Right lung (tissue), 5 donors: ENCODE data around the gene CALML5. TPM values are rescaled to one million over a fixed set of nuclear protein-coding genes. Genes with fewer than 3 reads are reported as not detected.

Source experiments
- DNase-seq, 2 donors: peaks; one replicate each; pipeline ENCODE4 v3.0.0-alpha.2; 2013
- polyA plus RNA-seq, 5 donors: library from polyadenylated mRNA; unstranded; fragments of 120-200 nt; gene quantifications; one replicate each; pipeline versions ENCODE4 v1.2.1 to v1.2.3, GENCODE V29; 2013; ENCODE audit warnings: inconsistent platforms in 1 of 5, low replicate concordance in 1 of 5; ENCODE audit not compliant: insufficient read length in 5 of 5, insufficient read depth in 1 of 5

Gene CALML5
- polyA plus RNA-seq, 5 donors: not detected

DNA sequence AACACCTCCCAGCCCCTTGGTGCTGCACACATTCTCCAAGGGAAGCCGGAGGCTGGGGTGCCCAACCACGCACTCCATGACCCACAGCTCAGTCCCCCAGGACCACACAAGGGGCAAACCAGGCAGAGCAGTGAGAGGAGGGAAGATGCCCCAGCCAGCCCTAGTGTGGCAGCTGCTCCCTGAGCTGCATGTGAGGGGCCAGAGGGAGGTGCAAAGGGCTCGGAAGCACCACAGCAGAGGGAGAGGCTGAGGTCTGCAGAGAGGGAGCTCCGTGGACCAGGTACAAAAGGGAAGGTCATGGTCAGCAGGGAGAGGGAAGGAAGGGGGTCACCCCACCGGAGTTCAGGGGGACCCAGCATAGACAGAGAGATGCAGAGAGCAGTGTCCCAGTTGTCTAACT is 1.5 kb upstream of the CALML5 start:
- DNase-seq: no peak

DNA sequence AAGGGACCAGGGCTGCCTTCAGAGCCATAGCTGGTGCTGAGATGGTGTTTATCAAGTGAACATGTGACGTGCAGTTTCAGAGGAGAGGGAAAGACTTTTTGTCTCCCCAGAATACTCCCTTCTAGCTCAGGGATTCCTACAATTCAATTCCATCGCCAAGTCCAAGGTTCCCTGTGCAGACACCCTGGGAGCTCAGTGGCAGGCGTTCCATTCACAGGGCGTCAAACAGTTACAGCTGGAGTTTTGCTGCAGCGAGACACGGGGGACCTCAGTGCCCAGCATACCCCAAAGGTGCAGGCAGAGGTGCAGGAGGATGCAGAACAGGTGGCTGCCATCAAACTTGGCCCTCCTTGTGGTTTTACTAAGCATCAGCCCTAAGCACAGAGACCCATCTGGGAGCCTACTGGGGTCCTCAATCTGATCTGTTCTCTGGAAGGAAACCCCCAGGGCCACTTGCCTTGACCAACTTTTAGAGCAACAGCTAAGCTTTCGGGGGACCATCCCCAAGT is 846 bp upstream of the CALML5 start:
- no peak for DNase-seq

DNA sequence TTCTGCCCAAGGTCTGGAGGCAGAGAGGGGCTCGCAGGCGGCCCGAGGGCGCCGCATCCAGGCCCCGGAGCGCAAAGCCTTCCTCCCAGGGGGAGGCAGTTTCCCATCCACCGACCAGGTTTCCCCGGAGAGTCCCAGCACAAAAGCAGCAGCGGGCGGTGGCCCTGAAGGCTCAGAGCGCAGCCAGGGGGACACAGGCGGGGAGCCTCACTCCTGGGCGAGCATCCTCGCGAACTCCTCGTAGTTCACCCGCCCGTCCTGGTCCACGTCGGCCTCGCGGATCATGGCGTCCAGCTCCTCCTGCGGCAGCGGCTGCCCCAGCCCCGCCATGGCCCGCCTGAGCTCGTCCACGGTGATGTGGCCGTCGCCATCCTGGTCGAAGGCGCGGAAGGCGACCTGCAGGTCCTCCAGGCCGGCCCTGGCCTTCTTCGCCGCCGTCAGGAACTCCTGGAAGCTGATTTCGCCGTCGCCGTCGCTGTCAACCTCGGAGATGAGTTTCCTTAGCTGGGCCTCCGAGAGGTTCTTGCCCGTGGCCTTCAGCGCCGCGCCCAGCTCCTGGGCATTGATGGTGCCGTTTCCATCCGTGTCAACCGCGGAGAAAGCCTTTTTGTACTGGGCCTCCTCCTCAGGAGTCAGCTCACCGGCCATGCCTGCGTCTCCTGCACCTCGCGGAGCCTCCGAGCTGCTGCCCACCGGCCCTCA is 428 bp downstream of the CALML5 start:
- no peak for DNase-seq

DNA sequence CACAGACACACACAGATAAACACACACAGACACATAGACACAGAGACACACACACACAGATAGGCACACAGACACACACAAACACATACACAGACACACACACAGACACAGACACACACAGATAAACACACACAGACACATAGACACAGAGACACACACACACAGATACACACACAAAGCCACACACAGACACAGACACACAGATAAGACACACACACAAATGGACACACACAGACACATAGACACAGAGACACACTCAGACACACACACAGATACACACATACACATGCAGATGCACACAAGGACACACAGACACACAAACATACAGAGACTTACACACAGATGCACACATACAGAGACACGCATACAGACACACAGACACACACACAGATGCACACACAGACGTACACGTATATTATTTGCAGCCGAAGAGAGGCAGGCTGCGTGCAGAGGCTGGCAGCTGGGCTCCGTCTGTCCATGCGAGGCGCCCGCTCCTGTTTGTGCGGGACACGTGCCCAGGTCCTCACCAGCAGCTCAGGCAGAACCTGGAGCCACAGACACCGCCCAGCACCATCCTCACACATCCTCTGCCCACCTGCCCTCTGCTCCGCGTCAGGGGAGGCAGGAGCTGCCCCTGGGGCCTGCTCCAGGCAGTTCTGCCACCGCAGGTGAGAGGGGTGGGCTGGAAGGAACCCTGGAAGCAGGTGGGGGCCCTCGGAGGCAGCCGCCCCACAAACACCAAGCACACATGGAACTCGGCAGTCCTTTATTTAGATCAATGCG is 1.2 kb downstream of the CALML5 start:
- no peak for DNase-seq

DNA sequence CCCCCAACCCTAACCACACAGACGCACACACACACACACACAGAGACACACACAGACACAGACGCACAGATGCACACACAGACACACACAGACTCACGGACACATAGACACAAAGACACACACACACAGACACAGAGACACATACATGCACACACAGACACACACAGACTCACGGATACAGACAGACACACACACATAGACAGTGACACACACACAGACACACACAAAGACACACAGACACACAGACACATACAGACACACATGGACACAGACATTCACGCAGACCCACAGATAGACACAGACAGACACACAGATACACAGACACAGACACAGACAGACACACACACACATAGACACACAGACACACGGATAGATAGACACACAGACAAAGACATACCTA is 2.1 kb downstream of the CALML5 start:
- DNase-seq: no peak

DNA sequence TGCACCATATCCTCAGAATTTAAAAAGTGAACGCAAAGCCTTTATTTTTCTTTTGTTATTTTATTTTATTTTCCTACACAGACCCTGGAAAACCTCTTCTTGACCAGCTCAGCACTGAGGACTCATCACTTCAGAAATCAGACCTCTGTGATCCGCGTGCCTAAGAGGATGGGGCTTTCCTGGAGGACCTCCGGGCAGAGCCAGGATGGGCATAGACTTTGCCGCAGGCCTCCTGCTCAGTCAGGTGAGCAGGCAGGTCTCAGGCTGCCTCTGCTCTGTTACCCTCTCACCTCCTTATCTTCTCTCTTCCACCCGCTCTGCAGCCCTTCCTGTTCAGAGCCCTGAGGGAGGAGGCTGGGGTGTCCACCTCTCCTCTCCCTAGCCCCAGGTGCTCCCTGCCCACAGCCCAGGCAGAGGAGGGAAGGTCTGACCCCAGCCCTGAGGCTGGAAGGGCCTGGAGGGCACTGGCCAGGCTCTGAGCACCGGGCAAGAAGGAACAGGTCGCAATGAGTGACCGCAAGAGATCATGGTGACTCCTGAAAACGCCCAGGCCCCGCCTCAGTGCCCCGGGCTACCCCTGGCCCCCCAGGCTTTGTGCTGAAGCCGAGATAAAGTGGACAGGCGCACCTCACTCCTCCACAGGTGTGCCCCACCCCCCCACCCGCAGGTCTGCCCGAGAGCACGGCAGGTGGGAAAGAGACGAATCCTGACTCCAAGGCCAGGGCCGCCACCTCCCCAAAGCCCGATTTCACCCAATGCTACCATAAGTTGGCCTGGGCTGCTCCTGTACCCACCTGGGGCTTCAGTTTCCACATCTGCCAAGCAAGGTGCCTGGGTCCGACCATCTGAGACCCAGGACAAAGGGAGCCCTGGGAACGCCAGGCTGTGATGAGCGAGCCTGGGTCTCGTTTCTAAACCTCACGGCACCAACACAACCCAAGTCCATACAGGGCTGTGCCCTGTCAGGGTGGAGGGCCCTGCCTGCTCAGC is 2.8 kb downstream of the CALML5 start:
- DNase-seq: no peak

DNA sequence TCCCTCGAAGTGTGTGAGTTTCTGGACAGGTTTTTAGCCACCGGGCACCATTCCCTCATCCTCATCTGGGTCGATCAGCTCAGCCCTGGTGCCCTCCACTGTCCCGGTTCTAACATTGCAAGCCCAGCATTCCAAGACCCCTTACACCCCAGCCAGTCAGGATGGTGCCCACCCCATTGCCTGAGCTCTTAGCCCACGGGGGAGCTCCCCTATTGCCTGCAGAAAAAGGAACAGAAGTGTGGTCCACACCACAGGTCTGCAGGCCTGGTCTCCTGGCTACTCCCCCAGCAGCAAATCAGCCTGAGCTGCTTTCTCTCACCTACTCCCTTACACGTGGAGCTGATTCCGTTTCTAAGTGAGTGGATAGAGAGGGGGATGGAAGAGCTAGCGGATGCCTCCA is 4.8 kb downstream of the CALML5 start:
- no peak for DNase-seq

DNA sequence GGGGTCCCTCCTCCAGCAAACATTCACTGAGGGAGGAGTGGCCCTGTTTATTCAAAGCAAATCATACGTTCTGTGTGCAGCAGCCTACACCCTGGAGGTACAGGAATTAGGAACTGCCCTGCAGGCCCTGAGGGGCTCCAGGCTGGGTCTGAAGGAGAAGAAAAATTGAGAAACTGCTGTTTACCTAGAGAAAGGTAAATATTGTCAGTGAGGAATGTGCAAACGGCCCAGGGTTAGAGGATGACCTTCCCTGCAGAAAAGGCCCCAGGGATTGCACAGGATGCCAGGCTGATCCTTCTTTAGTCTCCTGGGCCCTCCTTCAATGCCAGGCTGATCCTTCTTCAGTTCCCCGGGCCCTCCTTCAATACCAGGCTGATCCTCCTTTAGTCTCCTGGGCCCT is 5.7 kb downstream of the CALML5 start:
- DNase-seq: no peak

DNA sequence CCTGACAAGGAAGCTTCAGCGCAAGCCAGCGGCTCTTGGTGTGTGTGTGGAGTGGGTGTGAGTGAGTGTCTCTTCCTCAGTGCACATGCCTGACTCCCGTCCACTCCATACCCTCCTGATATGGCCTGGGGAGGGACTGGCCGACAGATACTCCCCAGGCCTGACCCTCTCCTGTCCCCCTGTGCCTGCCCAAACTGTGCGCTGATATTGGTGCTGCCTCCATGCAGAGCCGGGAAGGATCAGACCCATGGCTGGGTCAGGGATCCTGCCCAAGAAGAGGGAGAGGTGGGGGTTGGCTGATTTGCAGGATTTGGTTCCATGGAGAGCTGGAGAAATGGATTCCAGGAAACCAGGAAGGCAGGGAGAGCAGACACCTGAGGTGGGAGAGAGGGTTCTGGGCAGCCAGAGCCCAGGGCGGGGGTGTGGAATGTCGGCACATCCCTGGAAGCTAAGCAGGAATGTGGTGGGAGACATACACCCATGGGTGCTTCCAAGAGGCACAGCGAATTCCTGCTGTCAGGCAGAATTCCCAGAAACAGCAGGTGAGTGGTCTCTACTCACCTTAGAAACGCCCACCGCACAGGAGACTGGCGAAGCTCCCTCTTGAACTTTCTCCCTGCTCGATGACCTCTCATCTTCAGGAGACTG is 6.3 kb downstream of the CALML5 start:
- no peak for DNase-seq

DNA sequence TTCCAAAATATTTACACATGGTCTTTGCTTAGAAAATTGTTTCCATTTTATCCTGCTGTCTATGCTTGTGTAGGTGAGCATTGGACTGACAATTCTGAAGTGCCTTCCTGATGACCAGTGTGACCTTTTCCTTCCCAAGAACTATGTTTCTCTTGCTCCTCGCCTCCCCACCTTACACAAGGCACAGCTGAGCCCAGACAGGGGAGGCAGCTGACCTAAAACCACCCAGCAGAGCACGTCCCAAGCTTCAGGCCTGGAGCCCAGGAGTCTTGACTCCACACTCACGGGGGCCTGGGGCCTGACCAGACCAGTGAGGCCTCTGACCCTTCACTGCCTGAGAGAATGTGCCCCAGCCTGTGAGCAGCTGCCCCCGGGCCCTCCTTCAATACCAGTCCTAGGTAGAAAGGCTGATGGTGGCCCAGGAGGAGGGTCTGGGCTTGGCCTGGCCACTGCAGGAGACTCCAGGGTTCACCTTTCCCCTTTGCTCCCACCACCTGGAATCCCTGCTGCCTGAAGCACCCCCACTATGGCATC is 7.0 kb downstream of the CALML5 start:
- DNase-seq: no peak

DNA sequence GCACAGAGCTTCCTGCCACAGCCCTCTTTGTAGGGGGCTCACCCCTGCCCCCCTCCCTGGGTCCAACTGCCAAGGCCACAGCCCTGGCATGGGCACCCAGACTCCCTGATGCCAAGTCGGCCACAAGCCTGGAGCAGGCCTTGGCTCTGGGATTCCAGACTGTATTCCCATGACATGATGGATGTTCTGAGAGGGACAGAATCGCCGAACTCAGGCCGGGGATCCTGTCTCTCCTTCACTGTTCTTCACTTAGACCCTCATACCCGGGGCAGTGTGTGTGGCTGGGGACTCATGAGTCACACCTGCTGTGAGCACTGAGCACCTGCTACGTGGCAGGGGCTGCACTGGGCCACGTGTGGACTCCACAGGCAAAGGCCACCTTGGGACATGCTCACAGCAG is 7.9 kb downstream of the CALML5 start:
- no peak for DNase-seq

DNA sequence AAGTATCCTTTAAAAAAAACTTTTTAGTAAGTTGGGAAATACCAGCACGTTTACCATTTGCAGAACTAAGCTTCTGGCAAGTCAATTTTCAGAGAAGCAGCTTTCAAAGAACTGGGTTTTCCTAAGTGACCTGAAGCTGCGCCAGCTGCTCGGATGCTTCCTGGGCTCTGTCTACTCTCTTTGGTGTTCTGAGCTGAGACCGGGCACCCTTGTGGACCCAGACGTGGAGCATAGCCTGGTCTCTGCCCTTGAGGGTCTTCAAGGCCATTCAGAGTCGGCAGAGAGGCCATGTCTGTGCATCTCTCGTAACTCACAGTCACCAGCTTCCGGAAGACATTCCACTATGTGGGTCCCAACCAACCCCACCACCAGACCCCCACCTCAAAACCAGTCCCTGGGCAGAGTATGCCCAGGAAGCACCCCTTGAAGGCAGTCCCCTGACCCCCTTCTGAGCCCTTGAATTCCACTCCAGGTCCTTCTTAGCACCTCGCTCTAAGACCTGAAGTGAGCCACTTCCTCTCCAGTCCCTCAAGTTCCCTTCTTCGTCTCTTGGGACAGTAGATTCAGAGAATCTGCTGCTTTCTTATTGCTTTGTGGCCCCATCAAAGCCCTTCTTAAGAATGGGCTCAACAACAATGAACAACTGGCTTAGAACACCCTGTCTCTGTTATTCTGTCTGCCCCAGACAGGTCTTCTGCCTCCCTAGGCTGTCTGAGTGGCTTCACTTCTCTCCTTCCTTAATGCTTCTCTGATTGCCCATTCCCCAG is 8.5 kb downstream of the CALML5 start:
- no peak for DNase-seq

DNA sequence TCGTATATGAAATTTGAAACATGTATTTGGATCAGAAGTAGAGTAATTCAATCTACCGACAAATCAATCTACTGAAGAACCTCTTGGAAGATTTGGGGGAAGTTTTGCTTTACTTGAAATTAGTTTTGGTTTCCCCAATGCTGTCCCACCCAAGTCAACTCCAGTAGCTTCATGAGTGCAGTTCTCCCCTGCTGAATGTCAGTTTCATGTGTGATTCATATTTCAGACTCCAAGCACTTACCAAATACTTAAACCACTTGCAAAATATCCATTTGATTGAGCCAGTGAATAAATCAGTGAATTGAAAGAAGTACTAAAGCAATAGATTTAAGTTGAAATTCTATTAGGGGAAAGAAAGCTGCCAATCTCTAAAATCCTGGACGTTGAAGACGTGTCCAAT is 9.3 kb downstream of the CALML5 start:
- no peak for DNase-seq

DNA sequence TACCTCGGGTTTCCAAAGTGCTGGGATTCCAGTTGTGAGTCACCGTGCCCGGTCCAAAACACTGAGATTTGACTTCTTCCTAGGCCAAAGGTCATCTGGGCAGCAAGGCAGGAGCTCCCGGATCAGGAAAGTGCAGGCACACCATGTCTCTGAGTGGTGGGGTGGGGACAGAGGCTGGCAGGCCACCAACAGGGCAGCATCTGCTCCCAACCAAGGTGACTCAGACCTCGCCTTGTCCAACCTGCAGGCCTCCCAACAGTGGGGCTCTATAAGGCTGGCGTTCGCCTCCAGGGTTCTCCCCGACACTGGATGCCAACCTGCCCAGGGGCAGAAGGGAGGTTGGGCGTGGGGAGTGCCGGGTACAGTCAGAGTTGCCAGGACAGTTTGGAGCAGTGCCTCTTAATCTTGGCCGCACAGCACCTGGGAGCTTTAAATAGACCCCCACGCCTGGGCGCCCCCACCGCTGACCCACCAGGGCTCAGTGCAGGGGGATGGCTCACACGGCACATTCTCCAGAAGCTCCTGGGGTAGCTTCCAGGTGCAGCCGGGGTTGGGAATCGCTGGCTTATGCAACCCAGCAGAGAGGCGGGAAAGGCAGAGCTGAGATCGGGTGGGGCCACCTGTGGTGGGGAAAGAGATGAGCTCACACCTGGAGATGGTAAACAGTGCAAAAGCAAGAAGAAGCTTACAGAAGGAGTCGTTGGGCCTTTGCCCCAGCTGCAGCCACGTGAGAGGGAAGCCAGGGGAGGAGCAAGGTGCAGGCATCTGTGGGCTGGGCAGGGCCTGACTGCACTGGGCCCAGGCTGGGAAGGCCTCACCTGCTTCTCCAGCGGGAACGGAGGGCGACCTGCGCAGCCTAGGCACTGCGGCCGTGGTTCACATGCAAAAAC is 10.9 kb downstream of the CALML5 start:
- no peak for DNase-seq

DNA sequence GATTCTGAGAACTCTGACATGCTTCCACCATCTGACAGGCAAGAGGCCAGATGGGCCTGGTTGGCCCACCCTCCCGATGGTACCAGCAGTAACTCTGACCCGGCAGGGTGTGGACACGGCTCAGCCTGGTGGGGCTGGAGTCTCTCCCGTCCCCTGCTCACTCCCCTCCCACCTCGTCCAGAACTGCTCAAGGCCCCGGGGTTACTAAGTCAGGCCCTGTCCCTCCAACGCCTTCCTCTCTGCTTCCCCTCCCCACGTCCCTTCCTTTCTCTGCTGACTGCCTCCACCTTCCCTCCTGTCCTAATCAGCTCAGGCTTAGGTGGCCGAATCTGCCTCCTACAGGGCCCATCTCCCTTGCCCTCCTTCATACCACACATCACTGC is 12.5 kb downstream of the CALML5 start:
- no peak for DNase-seq

DNA sequence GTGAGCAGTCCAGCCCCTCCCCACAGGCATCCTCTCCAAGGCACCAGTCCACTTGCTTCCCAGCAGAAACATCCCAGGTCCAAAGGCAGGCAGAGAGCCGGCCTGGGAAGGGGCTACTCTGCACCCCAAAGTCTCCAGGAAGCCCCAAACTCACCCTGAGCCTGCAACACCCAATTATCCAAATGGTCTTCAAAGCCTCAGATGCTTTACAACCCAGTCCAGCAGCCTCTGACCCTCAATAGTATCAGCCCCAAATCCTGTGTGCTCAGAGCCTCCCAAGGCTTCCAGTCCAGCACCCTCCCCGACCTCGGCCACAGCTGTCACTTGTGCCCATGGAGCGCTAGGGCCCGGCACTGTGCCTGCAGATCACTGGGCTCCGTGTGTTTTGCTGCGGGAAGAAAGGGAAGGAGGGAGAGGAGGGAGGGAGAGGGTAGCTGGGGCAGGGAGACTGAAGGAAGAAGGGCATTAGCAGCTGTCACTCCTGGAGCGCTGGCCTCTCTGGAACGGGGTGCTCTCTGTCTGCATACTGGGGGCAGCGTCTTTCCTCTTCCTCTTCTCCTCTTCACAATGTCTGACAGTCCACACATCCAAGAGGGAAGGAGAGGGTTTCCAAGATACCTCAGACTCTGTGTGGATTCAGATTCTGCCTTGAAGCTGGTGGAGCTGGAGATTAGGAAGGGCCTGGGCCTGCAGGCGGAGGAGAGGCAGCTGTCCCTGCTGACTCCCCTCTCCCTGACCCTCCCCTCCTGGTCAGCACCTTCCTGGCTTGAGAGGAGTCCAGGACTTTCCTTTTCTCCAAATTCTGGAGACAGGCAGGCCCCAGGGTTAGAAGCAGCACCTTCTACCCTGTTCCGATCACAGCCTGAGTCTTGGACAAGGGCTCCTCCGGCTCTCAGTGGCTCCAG is 13.2 kb downstream of the CALML5 start:
- no peak for DNase-seq

DNA sequence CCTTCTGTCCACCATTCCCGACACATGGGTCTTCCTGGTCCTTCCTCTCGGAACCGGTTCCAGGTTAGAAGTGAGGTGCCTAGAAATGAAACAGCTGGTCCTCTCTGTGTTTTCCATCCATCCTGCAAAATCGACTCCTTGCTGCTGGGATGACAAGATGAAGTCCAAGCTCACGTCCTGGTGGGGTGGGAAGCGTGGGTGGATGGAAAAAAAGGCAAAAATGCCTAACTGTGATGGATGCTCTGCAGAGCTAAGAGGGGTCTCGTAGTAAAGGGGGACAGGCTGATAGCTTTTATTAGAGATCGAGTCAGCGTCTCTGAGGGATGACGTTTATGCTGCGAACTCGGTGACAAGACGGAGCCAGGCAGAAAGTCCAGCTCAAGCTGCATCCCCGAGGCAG is 14.1 kb downstream of the CALML5 start:
- DNase-seq: no peak

DNA sequence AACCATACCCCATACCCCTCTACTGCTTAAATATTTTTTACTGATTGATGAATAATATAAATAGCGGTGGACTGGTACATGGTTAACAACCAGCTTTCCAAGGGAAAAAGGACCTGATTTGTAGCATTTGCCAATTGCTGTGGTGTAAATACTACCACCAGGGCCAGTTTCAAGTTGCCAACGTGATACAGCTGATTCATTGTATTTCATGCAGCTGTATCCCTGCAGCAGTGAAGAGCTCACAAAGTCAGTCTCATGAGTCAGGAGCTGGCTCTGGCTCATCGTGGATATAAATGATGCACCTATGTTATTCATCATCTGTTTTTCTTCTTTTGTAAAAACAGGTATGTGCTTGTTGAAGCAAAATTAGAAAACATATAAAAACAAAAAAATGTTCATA is 15.2 kb downstream of the CALML5 start:
- DNase-seq: no peak
